H9 (cell line): Measurements from ENCODE around the gene FAM171A1. TPM values are rescaled to one million over a fixed set of nuclear protein-coding genes. Genes with fewer than 3 reads are reported as not detected.

Source experiments
- DNase-seq: peaks from one replicate; pipeline ENCODE4 v3.0.0-alpha.2; 2017
- H2AFZ ChIP-seq: one replicate; pipeline ENCODE4 v1.6.1; 2013; ENCODE audit warnings: mild to moderate bottlenecking, low read length, control low read depth, moderate library complexity
- H2AK5ac ChIP-seq: 2 replicates; pipeline ENCODE4 v1.6.1; 2013; ENCODE audit warnings: low read length, control low read depth, mixed read lengths; ENCODE audit not compliant: insufficient read length
- H2BK120ac ChIP-seq: one replicate; pipeline ENCODE4 v1.6.1; 2013; ENCODE audit warnings: low read depth, mild to moderate bottlenecking, low read length, control low read depth, inconsistent platforms; ENCODE audit not compliant: poor library complexity, severe bottlenecking
- H2BK12ac ChIP-seq: 2 replicates; pipeline ENCODE4 v1.6.1; 2013; ENCODE audit warnings: low read length, control low read depth, mixed read lengths, low read depth; ENCODE audit not compliant: insufficient read length
- H2BK15ac ChIP-seq: 2 replicates; pipeline ENCODE4 v1.6.1; 2013; ENCODE audit warnings: low read depth, low read length, control low read depth
- H2BK20ac ChIP-seq: one replicate; pipeline ENCODE4 v1.6.1; 2013; ENCODE audit warnings: low read depth, mild to moderate bottlenecking, low read length, control low read depth, inconsistent platforms; ENCODE audit not compliant: poor library complexity, severe bottlenecking
- H2BK5ac ChIP-seq: 2 replicates; pipeline ENCODE4 v1.6.1; 2013; ENCODE audit warnings: low read length, control low read depth, mixed read lengths; ENCODE audit not compliant: insufficient read length
- H3K14ac ChIP-seq: 2 replicates; pipeline ENCODE4 v1.6.1; 2013; ENCODE audit warnings: low read length, control low read depth; ENCODE audit not compliant: insufficient read depth
- H3K18ac ChIP-seq: 2 replicates; pipeline ENCODE4 v1.6.1; 2013; ENCODE audit warnings: low read depth, mild to moderate bottlenecking, mixed read lengths, low read length, control low read depth; ENCODE audit not compliant: insufficient read length
- H3K23ac ChIP-seq: 2 replicates; pipeline ENCODE4 v1.6.1; 2013; ENCODE audit warnings: low read length, control low read depth, mixed read lengths, low read depth; ENCODE audit not compliant: insufficient read length
- H3K23me2 ChIP-seq: 2 replicates; pipeline ENCODE4 v1.6.1; 2013; ENCODE audit warnings: low read depth, mild to moderate bottlenecking, mixed read lengths, low read length, control low read depth; ENCODE audit not compliant: insufficient read length, poor library complexity, severe bottlenecking
- H3K27ac ChIP-seq: 2 replicates; pipeline ENCODE4 v1.5.1; 2013; ENCODE audit warnings: low read length, control low read depth, mixed read lengths, low read depth; ENCODE audit not compliant: insufficient read length
- H3K27me3 ChIP-seq: 2 replicates; pipeline ENCODE4 v1.6.1; 2013; ENCODE audit warnings: low read length, control low read depth, inconsistent platforms; ENCODE audit not compliant: insufficient read depth
- H3K4ac ChIP-seq: 2 replicates; pipeline ENCODE4 v1.6.1; 2013; ENCODE audit warnings: low read depth, mild to moderate bottlenecking, control low read depth, inconsistent platforms, low read length, moderate library complexity
- H3K4me1 ChIP-seq: 2 replicates; pipeline ENCODE4 v1.6.1; 2013; ENCODE audit warnings: low read length, control low read depth, inconsistent platforms; ENCODE audit not compliant: insufficient read depth
- H3K4me2 ChIP-seq: 2 replicates; pipeline ENCODE4 v1.6.1; 2013; ENCODE audit warnings: low read length, control low read depth, mixed read lengths; ENCODE audit not compliant: insufficient read length, insufficient read depth
- H3K56ac ChIP-seq: 2 replicates; pipeline ENCODE4 v1.6.1; 2013; ENCODE audit warnings: low read depth, mild to moderate bottlenecking, mixed read lengths, low read length, control low read depth; ENCODE audit not compliant: insufficient read length
- H3K79me1 ChIP-seq: 2 replicates; pipeline ENCODE4 v1.6.1; 2013; ENCODE audit warnings: low read depth, mild to moderate bottlenecking, moderate library complexity, low read length, control low read depth, inconsistent platforms; ENCODE audit not compliant: insufficient read depth, poor library complexity, severe bottlenecking
- H3K79me2 ChIP-seq: 2 replicates; pipeline ENCODE4 v1.6.1; 2013; ENCODE audit warnings: low read length, control low read depth, inconsistent platforms; ENCODE audit not compliant: insufficient read depth
- H3K9ac ChIP-seq: 2 replicates; pipeline ENCODE4 v1.6.1; 2013; ENCODE audit warnings: low read length, control low read depth, mixed read lengths; ENCODE audit not compliant: insufficient read length; ENCODE audit errors: extremely low read depth
- H3K9me3 ChIP-seq: one replicate; pipeline ENCODE4 v1.6.1; 2013; ENCODE audit warnings: low read depth, low read length, inconsistent platforms; ENCODE audit not compliant: control insufficient read depth
- H3T11ph ChIP-seq: one replicate; pipeline ENCODE4 v1.6.1; 2013; ENCODE audit warnings: mild to moderate bottlenecking, low read length, control low read depth, inconsistent platforms
- H4K20me1 ChIP-seq: one replicate; pipeline ENCODE4 v1.6.1; 2013; ENCODE audit not compliant: control insufficient read depth, insufficient read length, insufficient read depth
- H4K5ac ChIP-seq: 2 replicates; pipeline ENCODE4 v1.6.1; 2013; ENCODE audit warnings: low read depth, mild to moderate bottlenecking, mixed read lengths, low read length, control low read depth; ENCODE audit not compliant: insufficient read length
- H4K8ac ChIP-seq: replicated peaks from 2 replicates; pipeline ENCODE4 v1.6.1; 2013; ENCODE audit warnings: low read length, control low read depth, mixed read lengths, low read depth; ENCODE audit not compliant: insufficient read length
- H4K91ac ChIP-seq: 2 replicates; pipeline ENCODE4 v1.6.1; 2013; ENCODE audit warnings: low read depth, mild to moderate bottlenecking, moderate library complexity, mixed read lengths, low read length, control low read depth; ENCODE audit not compliant: insufficient read length
- H3K27ac Mint-ChIP-seq, 3 experiments: 2 replicates in 2 of 3; 3 replicates in 1 of 3; pipeline ENCODE4 v1.8.0; 2020 to 2021; ENCODE audit warnings: mixed read lengths in 3 of 3, mild to moderate bottlenecking in 1 of 3, moderate library complexity in 1 of 3
- H3K27me3 Mint-ChIP-seq: 2 replicates; pipeline ENCODE4 v1.8.0; 2021; ENCODE audit warnings: low read depth, mild to moderate bottlenecking, moderate library complexity, mixed read lengths
- H3K36me3 Mint-ChIP-seq, 3 experiments: 2 replicates in 2 of 3; 3 replicates in 1 of 3; pipeline ENCODE4 v1.8.0; 2020 to 2021; ENCODE audit warnings: low read depth in 3 of 3, mixed read lengths in 3 of 3; ENCODE audit not compliant: insufficient read depth in 1 of 3
- H3K4me1 Mint-ChIP-seq, 2 experiments: 2 replicates each; pipeline ENCODE4 v1.8.0; 2020; ENCODE audit warnings: mixed read lengths in 2 of 2
- H3K4me3 Mint-ChIP-seq, 2 experiments: 2 replicates in 1 of 2; 3 replicates in 1 of 2; pipeline ENCODE4 v1.8.0; 2020 to 2021; ENCODE audit warnings: mild to moderate bottlenecking in 2 of 2, mixed read lengths in 2 of 2, moderate library complexity in 1 of 2
- H3K9me3 Mint-ChIP-seq, 2 experiments: 2 replicates in 1 of 2; 3 replicates in 1 of 2; pipeline ENCODE4 v1.8.0; 2020; ENCODE audit warnings: mild to moderate bottlenecking in 2 of 2, mixed read lengths in 2 of 2, moderate library complexity in 1 of 2
- WGBS: extraction: QIAGEN DNeasy Blood & Tissue Kit; methylation state at CpG from one replicate; pipeline ENCODE4 v1.1.7; 2013; ENCODE audit warnings: missing lambda C conversion rate, low lambda C conversion rate, mixed read lengths; ENCODE audit not compliant: insufficient read length; ENCODE audit errors: extremely low coverage; 5-methylcytosine and 5-hydroxymethylcytosine counted together
- total RNA-seq: library from RNA; stranded (reverse); gene quantifications from 2 replicates; pipeline ENCODE4 v1.2.1, GENCODE V29; 2021
- TF ChIP-seq, protein P1 (sequence below): fragments of 200-600 bp; sonication (generic); conservative IDR thresholded peaks from 3 replicates; pipeline ENCODE4 v1.8.0; 2021; ENCODE audit warnings: antibody characterized with exemption, mild to moderate bottlenecking

The FAM171A1 gene
- total RNA-seq, 1 experiment from 2014 or later: 37.4 TPM

DNA sequence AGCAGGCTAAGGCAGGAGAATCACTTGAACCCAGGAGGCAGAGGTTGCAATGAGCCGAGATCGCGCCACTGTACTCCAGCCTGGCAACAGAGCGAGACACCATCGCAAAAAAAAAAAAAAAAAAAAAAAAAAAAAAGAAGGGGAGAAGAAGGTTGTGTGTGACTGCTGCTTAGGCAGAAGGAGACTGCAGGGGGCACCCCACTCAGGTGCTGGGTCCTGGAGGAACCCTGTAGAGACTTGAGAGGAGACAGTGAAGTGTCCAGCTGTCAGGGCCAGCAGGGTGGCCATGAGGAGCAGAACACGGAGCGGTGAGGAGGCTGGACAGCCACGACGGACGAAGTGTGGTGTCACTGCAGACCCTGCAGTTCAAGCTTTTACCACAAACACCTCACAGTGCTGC is 103.6 kb downstream of the FAM171A1 start:
- H3K18ac ChIP-seq: no peak overlapping the region
- no peak overlapping the region for H3K56ac ChIP-seq
- TF ChIP-seq, protein P1, sequence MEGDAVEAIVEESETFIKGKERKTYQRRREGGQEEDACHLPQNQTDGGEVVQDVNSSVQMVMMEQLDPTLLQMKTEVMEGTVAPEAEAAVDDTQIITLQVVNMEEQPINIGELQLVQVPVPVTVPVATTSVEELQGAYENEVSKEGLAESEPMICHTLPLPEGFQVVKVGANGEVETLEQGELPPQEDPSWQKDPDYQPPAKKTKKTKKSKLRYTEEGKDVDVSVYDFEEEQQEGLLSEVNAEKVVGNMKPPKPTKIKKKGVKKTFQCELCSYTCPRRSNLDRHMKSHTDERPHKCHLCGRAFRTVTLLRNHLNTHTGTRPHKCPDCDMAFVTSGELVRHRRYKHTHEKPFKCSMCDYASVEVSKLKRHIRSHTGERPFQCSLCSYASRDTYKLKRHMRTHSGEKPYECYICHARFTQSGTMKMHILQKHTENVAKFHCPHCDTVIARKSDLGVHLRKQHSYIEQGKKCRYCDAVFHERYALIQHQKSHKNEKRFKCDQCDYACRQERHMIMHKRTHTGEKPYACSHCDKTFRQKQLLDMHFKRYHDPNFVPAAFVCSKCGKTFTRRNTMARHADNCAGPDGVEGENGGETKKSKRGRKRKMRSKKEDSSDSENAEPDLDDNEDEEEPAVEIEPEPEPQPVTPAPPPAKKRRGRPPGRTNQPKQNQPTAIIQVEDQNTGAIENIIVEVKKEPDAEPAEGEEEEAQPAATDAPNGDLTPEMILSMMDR: peak; percentile 20; the same call in 1 of the 3 replicates
- H2AK5ac ChIP-seq: no peak overlapping the region
- no peak overlapping the region for H3K27ac ChIP-seq
- no peak overlapping the region for H3K4me2 ChIP-seq
- H3T11ph ChIP-seq: no peak overlapping the region
- H4K91ac ChIP-seq: no peak overlapping the region
- no peak overlapping the region; a peak in 1 of 7 replicates for H3K27ac Mint-ChIP-seq
- no peak for DNase-seq
- no peaks in the 10 kb centered on the region for H3K4me1 ChIP-seq
- peaks cover 27 to 28% of the 10 kb centered on the region in 2 experiments for H3K9me3 Mint-ChIP-seq
- H3K36me3 Mint-ChIP-seq: peaks cover 29 to 50% (median 44%) of the 10 kb centered on the region in 3 experiments
- H4K5ac ChIP-seq: no peak overlapping the region
- no peaks in the 10 kb centered on the region for H3K27me3 Mint-ChIP-seq
- H2AFZ ChIP-seq: no peak overlapping the region
- H3K23me2 ChIP-seq: no peaks in the 10 kb centered on the region
- H2BK120ac ChIP-seq: no peak overlapping the region
- H3K4me3 Mint-ChIP-seq: no peak overlapping the region
- H3K9ac ChIP-seq: no peak overlapping the region
- no peaks in the 10 kb centered on the region for H3K27me3 ChIP-seq
- WGBS: no CpG with 5 or more reads among the region's 10 CpGs
- peaks cover 15% of the 10 kb centered on the region for H3K9me3 ChIP-seq
- H3K23ac ChIP-seq: no peak overlapping the region
- H3K79me1 ChIP-seq: no peaks in the 10 kb centered on the region
- no peak overlapping the region for H4K8ac ChIP-seq
- peaks cover 0 to 9% of the 10 kb centered on the region in 2 experiments; a peak in 2 of 4 replicates for H3K4me1 Mint-ChIP-seq
- no peak overlapping the region for H2BK20ac ChIP-seq
- H4K20me1 ChIP-seq: no peaks in the 10 kb centered on the region
- no peak overlapping the region for H2BK12ac ChIP-seq
- H2BK5ac ChIP-seq: no peak overlapping the region
- H3K4ac ChIP-seq: no peak overlapping the region
- H3K14ac ChIP-seq: no peak overlapping the region
- no peak overlapping the region for H2BK15ac ChIP-seq
- no peaks in the 10 kb centered on the region for H3K79me2 ChIP-seq
